ENCODE results near the gene HDAC2. TPM values are rescaled to one million over a fixed set of nuclear protein-coding genes. Genes with fewer than 3 reads are reported as not detected.
"Not testable (repeated sequence)": the region's sequence is repeated elsewhere in the genome, so short reads cannot be mapped to it uniquely, and the experiment has no call there.

HDAC2 gene
- total and polyA plus RNA-seq, 2 donors: 68.6 to 87.8 TPM

DNA sequence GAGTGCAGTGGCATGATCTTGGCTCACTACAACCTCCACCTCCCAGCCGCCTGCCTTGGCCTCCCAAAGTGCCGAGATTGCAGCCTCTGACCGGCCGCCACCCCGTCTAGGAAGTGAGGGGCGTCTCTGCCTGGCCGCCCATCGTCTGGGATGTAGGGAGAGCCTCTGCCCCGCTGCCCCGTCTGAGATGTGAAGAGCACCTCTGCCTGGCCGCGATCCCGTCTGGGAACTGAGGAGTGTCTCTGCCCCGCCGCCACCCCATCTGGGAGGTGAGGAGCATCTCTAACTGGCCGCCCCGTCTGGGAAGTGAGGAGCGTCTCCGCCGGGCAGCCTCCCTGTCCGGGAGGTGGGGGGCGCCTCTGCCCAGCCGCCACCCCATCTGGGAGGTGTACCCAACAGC is 39.0 kb downstream of the HDAC2 start:
- WGBS: 93% methylated on average over 23 of the region's 23 CpGs
- H3K27me3 ChIP-seq (ENCODE audit: control insufficient read depth in 2 of 2, insufficient read depth in 1 of 2, low read length in 1 of 2); DNase-seq (ENCODE audit: low read depth in 6 of 9, low spot score in 9 of 9); H3K27ac ChIP-seq (ENCODE audit: low read depth in 1 of 2, low read length in 1 of 2); H3K4me1 ChIP-seq (ENCODE audit: control insufficient read depth in 2 of 2, insufficient read depth in 2 of 2, low read length in 2 of 2); H3K4me3 ChIP-seq (ENCODE audit: low read length in 2 of 2); H3K36me3 ChIP-seq (ENCODE audit: control insufficient read depth in 2 of 2, insufficient read depth in 2 of 2, low read length in 1 of 2): not testable (repeated sequence)
- H3K9me3 ChIP-seq (ENCODE audit: control insufficient read depth in 2 of 2, insufficient read depth in 1 of 2, low read length in 1 of 2): peaks cover 0 to 13% of the 10 kb centered on the region in 2 donors

- Histone ChIP-seq H3K27ac (ENCODE audit: low read depth in 1 of 2, low read length in 1 of 2) (no peak overlapping the region), H3K4me1 (ENCODE audit: control insufficient read depth in 2 of 2, insufficient read depth in 2 of 2, low read length in 2 of 2) (no peaks in the 10 kb centered on the region), H3K27me3 (ENCODE audit: control insufficient read depth in 2 of 2, insufficient read depth in 1 of 2, low read length in 1 of 2) (no peaks in the 10 kb centered on the region), H3K9me3 (ENCODE audit: control insufficient read depth in 2 of 2, insufficient read depth in 1 of 2, low read length in 1 of 2) (peaks cover 0 to 13% of the 10 kb centered on the region in 2 donors), H3K36me3 (ENCODE audit: control insufficient read depth in 2 of 2, insufficient read depth in 2 of 2, low read length in 1 of 2) (peaks cover 0 to 8% of the 10 kb centered on the region in 2 donors), H3K4me3 (ENCODE audit: low read length in 2 of 2) (no peak overlapping the region)
- DNase-seq (ENCODE audit: low read depth in 6 of 9, low spot score in 9 of 9): no peak
These were observed 40.8 kb downstream of the HDAC2 start for GRCh38 chr6:113930183-113930582.

- 93% methylated on average over 2 of the region's 2 CpGs for WGBS
- H3K36me3 ChIP-seq (ENCODE audit: control insufficient read depth in 2 of 2, insufficient read depth in 2 of 2, low read length in 1 of 2): no peaks in the 10 kb centered on the region
- H3K4me1 ChIP-seq (ENCODE audit: control insufficient read depth in 2 of 2, insufficient read depth in 2 of 2, low read length in 2 of 2): no peaks in the 10 kb centered on the region
- H3K27me3 ChIP-seq (ENCODE audit: control insufficient read depth in 2 of 2, insufficient read depth in 1 of 2, low read length in 1 of 2): no peaks in the 10 kb centered on the region
- no peak overlapping the region for H3K27ac ChIP-seq (ENCODE audit: low read depth in 1 of 2, low read length in 1 of 2)
- no peak for DNase-seq (ENCODE audit: low read depth in 6 of 9, low spot score in 9 of 9)
- peaks cover 0 to 12% of the 10 kb centered on the region in 2 donors for H3K9me3 ChIP-seq (ENCODE audit: control insufficient read depth in 2 of 2, insufficient read depth in 1 of 2, low read length in 1 of 2)
- no peak overlapping the region for H3K4me3 ChIP-seq (ENCODE audit: low read length in 2 of 2)
These were observed 43.9 kb downstream of the HDAC2 start for GRCh38 chr6:113927001-113927400.

- no peaks in the 10 kb centered on the region for H3K9me3 ChIP-seq (ENCODE audit: control insufficient read depth in 2 of 2, insufficient read depth in 1 of 2, low read length in 1 of 2)
- no peak overlapping the region for H3K4me3 ChIP-seq (ENCODE audit: low read length in 2 of 2)
- 70% methylated on average over 2 of the region's 2 CpGs for WGBS
These were observed 45.6 kb downstream of the HDAC2 start for GRCh38 chr6:113925378-113925777.

DNA sequence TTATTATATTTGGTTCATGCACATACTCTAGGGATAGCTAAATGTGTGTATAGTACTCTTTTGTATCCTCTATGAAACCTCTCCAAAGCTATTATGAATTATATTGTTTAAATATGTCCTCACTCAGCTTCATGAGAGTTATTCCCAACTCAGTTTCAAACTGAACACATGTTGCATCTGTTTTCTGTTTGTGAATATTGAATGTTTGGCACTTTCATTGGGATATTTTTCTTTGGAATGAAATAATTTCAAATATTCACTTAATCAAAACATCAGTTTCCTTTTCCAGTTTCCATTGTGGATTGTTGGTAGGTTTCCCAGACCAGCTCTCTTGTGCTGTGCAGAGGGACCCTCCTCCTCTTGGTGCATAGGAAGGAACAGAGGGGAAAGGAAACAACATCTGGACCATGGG is 46.6 kb downstream of the HDAC2 start:
- Histone ChIP-seq H3K9me3 (ENCODE audit: control insufficient read depth in 2 of 2, insufficient read depth in 1 of 2, low read length in 1 of 2) (no peaks in the 10 kb centered on the region), H3K27me3 (ENCODE audit: control insufficient read depth in 2 of 2, insufficient read depth in 1 of 2, low read length in 1 of 2) (no peaks in the 10 kb centered on the region), H3K36me3 (ENCODE audit: control insufficient read depth in 2 of 2, insufficient read depth in 2 of 2, low read length in 1 of 2) (no peaks in the 10 kb centered on the region), H3K4me3 (ENCODE audit: low read length in 2 of 2) (no peak overlapping the region), H3K4me1 (ENCODE audit: control insufficient read depth in 2 of 2, insufficient read depth in 2 of 2, low read length in 2 of 2) (peaks cover 4 to 5% of the 10 kb centered on the region in 2 donors), H3K27ac (ENCODE audit: low read depth in 1 of 2, low read length in 1 of 2) (no peak overlapping the region)
- DNase-seq (ENCODE audit: low read depth in 6 of 9, low spot score in 9 of 9): no peak

More at GRCh38 chr6:113925378-113925777, 45.6 kb downstream of the HDAC2 start:
- Histone ChIP-seq H3K27ac (ENCODE audit: low read depth in 1 of 2, low read length in 1 of 2) (no peak overlapping the region), H3K27me3 (ENCODE audit: control insufficient read depth in 2 of 2, insufficient read depth in 1 of 2, low read length in 1 of 2) (no peaks in the 10 kb centered on the region), H3K4me1 (ENCODE audit: control insufficient read depth in 2 of 2, insufficient read depth in 2 of 2, low read length in 2 of 2) (peaks cover 4 to 5% of the 10 kb centered on the region in 2 donors), H3K36me3 (ENCODE audit: control insufficient read depth in 2 of 2, insufficient read depth in 2 of 2, low read length in 1 of 2) (no peaks in the 10 kb centered on the region)
- no peak for DNase-seq (ENCODE audit: low read depth in 6 of 9, low spot score in 9 of 9)

DNA sequence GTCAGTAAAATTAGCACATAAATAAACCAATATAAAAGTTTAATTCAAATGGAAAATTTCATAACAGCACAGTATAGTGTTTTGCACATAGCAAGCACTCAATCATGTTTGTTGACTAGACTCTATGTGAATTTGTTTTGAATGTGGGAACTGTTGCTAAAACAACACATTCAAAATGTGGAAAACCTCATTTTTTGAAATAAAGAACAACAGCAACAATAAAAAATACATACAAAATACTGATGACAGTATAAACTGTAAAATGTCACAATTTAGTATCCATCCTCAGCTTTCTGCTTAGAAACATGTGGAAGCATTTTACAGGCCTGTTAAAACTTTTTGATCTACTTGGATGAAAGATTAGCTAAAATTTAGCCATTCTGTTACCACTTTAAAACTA is 47.4 kb downstream of the HDAC2 start:
- H3K9me3 ChIP-seq (ENCODE audit: control insufficient read depth in 2 of 2, insufficient read depth in 1 of 2, low read length in 1 of 2): no peaks in the 10 kb centered on the region
- peaks cover 4 to 5% of the 10 kb centered on the region in 2 donors for H3K4me1 ChIP-seq (ENCODE audit: control insufficient read depth in 2 of 2, insufficient read depth in 2 of 2, low read length in 2 of 2)
- no peaks in the 10 kb centered on the region for H3K36me3 ChIP-seq (ENCODE audit: control insufficient read depth in 2 of 2, insufficient read depth in 2 of 2, low read length in 1 of 2)
- no peak for DNase-seq (ENCODE audit: low read depth in 6 of 9, low spot score in 9 of 9)
- no peak overlapping the region for H3K27ac ChIP-seq (ENCODE audit: low read depth in 1 of 2, low read length in 1 of 2)
- no peaks in the 10 kb centered on the region for H3K27me3 ChIP-seq (ENCODE audit: control insufficient read depth in 2 of 2, insufficient read depth in 1 of 2, low read length in 1 of 2)
- no peak overlapping the region for H3K4me3 ChIP-seq (ENCODE audit: low read length in 2 of 2)

- Histone ChIP-seq H3K9me3 (ENCODE audit: control insufficient read depth in 2 of 2, insufficient read depth in 1 of 2, low read length in 1 of 2) (no peaks in the 10 kb centered on the region), H3K27ac (ENCODE audit: low read depth in 1 of 2, low read length in 1 of 2) (no peak overlapping the region), H3K4me3 (ENCODE audit: low read length in 2 of 2) (no peak overlapping the region), H3K36me3 (ENCODE audit: control insufficient read depth in 2 of 2, insufficient read depth in 2 of 2, low read length in 1 of 2) (no peaks in the 10 kb centered on the region), H3K27me3 (ENCODE audit: control insufficient read depth in 2 of 2, insufficient read depth in 1 of 2, low read length in 1 of 2) (no peaks in the 10 kb centered on the region), H3K4me1 (ENCODE audit: control insufficient read depth in 2 of 2, insufficient read depth in 2 of 2, low read length in 2 of 2) (peaks cover 4 to 5% of the 10 kb centered on the region in 2 donors)
- DNase-seq (ENCODE audit: low read depth in 6 of 9, low spot score in 9 of 9): no peak
- WGBS: 92% methylated on average over 4 of the region's 4 CpGs
These were observed 49.5 kb downstream of the HDAC2 start for GRCh38 chr6:113921299-113921904.

- 36% methylated on average over 3 of the region's 3 CpGs for WGBS
- no peak overlapping the region for H3K4me3 ChIP-seq (ENCODE audit: low read length in 2 of 2)
- no peaks in the 10 kb centered on the region for H3K36me3 ChIP-seq (ENCODE audit: control insufficient read depth in 2 of 2, insufficient read depth in 2 of 2, low read length in 1 of 2)
- DNase-seq (ENCODE audit: low read depth in 6 of 9, low spot score in 9 of 9): peak in 3 of 9 donors; percentile 9 to 32 (median 20)
- H3K4me1 ChIP-seq (ENCODE audit: control insufficient read depth in 2 of 2, insufficient read depth in 2 of 2, low read length in 2 of 2): peaks cover 4 to 5% of the 10 kb centered on the region in 2 donors
- no peak overlapping the region for H3K27ac ChIP-seq (ENCODE audit: low read depth in 1 of 2, low read length in 1 of 2)
- no peaks in the 10 kb centered on the region for H3K27me3 ChIP-seq (ENCODE audit: control insufficient read depth in 2 of 2, insufficient read depth in 1 of 2, low read length in 1 of 2)
- no peaks in the 10 kb centered on the region for H3K9me3 ChIP-seq (ENCODE audit: control insufficient read depth in 2 of 2, insufficient read depth in 1 of 2, low read length in 1 of 2)
These were observed 50.2 kb downstream of the HDAC2 start for GRCh38 chr6:113920663-113921267.

DNA sequence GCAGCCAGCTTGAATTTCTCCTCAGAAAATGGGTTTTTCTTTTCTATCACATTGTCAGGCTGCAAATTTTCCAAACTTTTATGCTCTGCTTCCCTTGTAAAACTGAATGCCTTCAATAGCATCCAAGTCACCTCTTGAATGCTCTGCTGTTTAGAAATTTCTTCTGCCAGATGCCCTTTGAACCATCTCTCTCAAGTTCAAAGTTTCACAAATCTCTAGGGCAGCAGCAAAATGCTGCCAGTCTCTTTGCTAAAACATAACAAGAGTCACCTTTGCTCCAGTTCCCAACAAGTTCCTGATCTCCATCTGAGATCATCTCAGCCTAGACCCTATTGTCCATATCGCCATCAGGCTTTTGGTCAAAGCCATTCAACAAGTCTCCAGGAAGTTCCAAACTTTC is 60.7 kb downstream of the HDAC2 start:
- H3K27ac ChIP-seq (ENCODE audit: low read depth in 1 of 2, low read length in 1 of 2); H3K27me3 ChIP-seq (ENCODE audit: control insufficient read depth in 2 of 2, insufficient read depth in 1 of 2, low read length in 1 of 2); H3K4me3 ChIP-seq (ENCODE audit: low read length in 2 of 2); DNase-seq (ENCODE audit: low read depth in 6 of 9, low spot score in 9 of 9); H3K36me3 ChIP-seq (ENCODE audit: control insufficient read depth in 2 of 2, insufficient read depth in 2 of 2, low read length in 1 of 2); H3K4me1 ChIP-seq (ENCODE audit: control insufficient read depth in 2 of 2, insufficient read depth in 2 of 2, low read length in 2 of 2); H3K9me3 ChIP-seq (ENCODE audit: control insufficient read depth in 2 of 2, insufficient read depth in 1 of 2, low read length in 1 of 2): not testable (repeated sequence)
- WGBS: 96% methylated on average over 1 of the region's 1 CpG
